GM19328 (cell line): ENCODE results near the gene ADAMTSL4.

ENCODE experiments used
- ATAC-seq: cut with Tn5 transposase; IDR thresholded peaks from one replicate; pipeline ENCODE4 v1.9.1; 2021; ENCODE audit warnings: mild to moderate bottlenecking, moderate library complexity; ENCODE audit not compliant: unreplicated experiment

The ADAMTSL4 gene

GRCh38 chr1:150553392-150554085 is 4.3 kb downstream of the ADAMTSL4 start:
- no peak for ATAC-seq

GRCh38 chr1:150554086-150554452 is 4.9 kb downstream of the ADAMTSL4 start:
- ATAC-seq: no peak

GRCh38 chr1:150555198-150555970 is 6.2 kb downstream of the ADAMTSL4 start:
- no peak for ATAC-seq

- ATAC-seq: no peak
Observed at GRCh38 chr1:150555971-150556865, 7.0 kb downstream of the ADAMTSL4 start.

- ATAC-seq: no peak
Observed at GRCh38 chr1:150557065-150557600, 7.9 kb downstream of the ADAMTSL4 start.

GRCh38 chr1:150557813-150558212 is 8.6 kb downstream of the ADAMTSL4 start:
- ATAC-seq: no peak

GRCh38 chr1:150558303-150558704 is 9.1 kb downstream of the ADAMTSL4 start:
- no peak for ATAC-seq

GRCh38 chr1:150558761-150559655 is 9.8 kb downstream of the ADAMTSL4 start:
- ATAC-seq: no peak

GRCh38 chr1:150559656-150560010 is 10.4 kb downstream of the ADAMTSL4 start:
- ATAC-seq: no peak

- no peak for ATAC-seq
Observed at GRCh38 chr1:150560011-150560438, 10.8 kb downstream of the ADAMTSL4 start.

- no peak for ATAC-seq
Observed at GRCh38 chr1:150560576-150561253, 11.5 kb downstream of the ADAMTSL4 start.

- ATAC-seq: no peak
Observed at GRCh38 chr1:150561254-150561973, 12.2 kb downstream of the ADAMTSL4 start.

GRCh38 chr1:150561974-150562445 is 12.8 kb downstream of the ADAMTSL4 start:
- peak; percentile 44 for ATAC-seq

- peak; percentile 39 for ATAC-seq
Observed at GRCh38 chr1:150562446-150563339, 13.5 kb downstream of the ADAMTSL4 start.

GRCh38 chr1:150563340-150564038 is 14.3 kb downstream of the ADAMTSL4 start:
- no peak for ATAC-seq

- no peak for ATAC-seq
Observed at GRCh38 chr1:150564051-150564991, 15.1 kb downstream of the ADAMTSL4 start.
